Nephron progenitor cell (in vitro differentiated cells): ENCODE measurements around the gene USP44.

Experiments used
- DNase-seq: peaks from one replicate; pipeline ENCODE4 v3.0.0; 2021
- H3K27ac Mint-ChIP-seq: 2 replicates; pipeline ENCODE4 v1.8.0; 2021; ENCODE audit warnings: mild to moderate bottlenecking, moderate library complexity, mixed read lengths
- H3K27me3 Mint-ChIP-seq: 2 replicates; pipeline ENCODE4 v1.8.0; 2021; ENCODE audit warnings: mild to moderate bottlenecking, low read depth, mixed read lengths; ENCODE audit not compliant: poor library complexity
- H3K36me3 Mint-ChIP-seq: 2 replicates; pipeline ENCODE4 v1.8.0; 2021; ENCODE audit warnings: low read depth, mixed read lengths
- H3K4me1 Mint-ChIP-seq: 2 replicates; pipeline ENCODE4 v1.8.0; 2021; ENCODE audit warnings: mixed read lengths
- H3K4me3 Mint-ChIP-seq: 2 replicates; pipeline ENCODE4 v1.8.0; 2021; ENCODE audit warnings: mild to moderate bottlenecking, moderate library complexity, mixed read lengths
- H3K9me3 Mint-ChIP-seq: 2 replicates; pipeline ENCODE4 v1.8.0; 2021; ENCODE audit warnings: mild to moderate bottlenecking, moderate library complexity, mixed read lengths
- TF ChIP-seq, protein P1 (sequence below): fragments of 200-600 bp; sonication (generic); IDR thresholded peaks from 2 replicates; pipeline ENCODE4 v1.5.0; 2021; ENCODE audit warnings: antibody characterized with exemption

Gene USP44

DNA sequence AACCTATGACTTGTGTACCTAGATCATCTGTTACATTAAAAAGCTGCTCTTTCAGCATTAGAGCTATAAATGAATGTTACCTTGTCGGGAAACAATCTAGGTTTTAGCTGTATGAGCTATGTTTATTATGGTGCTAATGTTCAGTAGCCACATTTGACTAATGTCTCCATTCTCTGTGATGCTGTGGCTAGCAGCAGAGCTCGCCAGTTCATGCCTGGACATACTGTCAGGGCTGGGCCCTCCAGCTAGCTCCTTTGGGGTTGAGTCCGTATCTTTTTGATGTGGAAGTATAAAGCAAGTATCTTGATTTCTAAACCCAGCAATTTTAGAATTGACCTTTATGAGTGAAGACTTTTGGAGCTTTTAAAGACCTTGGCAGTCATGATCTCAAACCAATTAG is 36.1 kb downstream of the USP44 start:
- H3K4me1 Mint-ChIP-seq = no peaks in the 10 kb centered on the region
- no peak for DNase-seq
- no peak overlapping the region for H3K27ac Mint-ChIP-seq
- H3K27me3 Mint-ChIP-seq = no peaks in the 10 kb centered on the region
- H3K4me3 Mint-ChIP-seq = no peak overlapping the region
- no peaks in the 10 kb centered on the region for H3K9me3 Mint-ChIP-seq
- H3K36me3 Mint-ChIP-seq = peaks cover 46% of the 10 kb centered on the region
- TF ChIP-seq, protein P1, sequence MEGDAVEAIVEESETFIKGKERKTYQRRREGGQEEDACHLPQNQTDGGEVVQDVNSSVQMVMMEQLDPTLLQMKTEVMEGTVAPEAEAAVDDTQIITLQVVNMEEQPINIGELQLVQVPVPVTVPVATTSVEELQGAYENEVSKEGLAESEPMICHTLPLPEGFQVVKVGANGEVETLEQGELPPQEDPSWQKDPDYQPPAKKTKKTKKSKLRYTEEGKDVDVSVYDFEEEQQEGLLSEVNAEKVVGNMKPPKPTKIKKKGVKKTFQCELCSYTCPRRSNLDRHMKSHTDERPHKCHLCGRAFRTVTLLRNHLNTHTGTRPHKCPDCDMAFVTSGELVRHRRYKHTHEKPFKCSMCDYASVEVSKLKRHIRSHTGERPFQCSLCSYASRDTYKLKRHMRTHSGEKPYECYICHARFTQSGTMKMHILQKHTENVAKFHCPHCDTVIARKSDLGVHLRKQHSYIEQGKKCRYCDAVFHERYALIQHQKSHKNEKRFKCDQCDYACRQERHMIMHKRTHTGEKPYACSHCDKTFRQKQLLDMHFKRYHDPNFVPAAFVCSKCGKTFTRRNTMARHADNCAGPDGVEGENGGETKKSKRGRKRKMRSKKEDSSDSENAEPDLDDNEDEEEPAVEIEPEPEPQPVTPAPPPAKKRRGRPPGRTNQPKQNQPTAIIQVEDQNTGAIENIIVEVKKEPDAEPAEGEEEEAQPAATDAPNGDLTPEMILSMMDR = no peak

DNA sequence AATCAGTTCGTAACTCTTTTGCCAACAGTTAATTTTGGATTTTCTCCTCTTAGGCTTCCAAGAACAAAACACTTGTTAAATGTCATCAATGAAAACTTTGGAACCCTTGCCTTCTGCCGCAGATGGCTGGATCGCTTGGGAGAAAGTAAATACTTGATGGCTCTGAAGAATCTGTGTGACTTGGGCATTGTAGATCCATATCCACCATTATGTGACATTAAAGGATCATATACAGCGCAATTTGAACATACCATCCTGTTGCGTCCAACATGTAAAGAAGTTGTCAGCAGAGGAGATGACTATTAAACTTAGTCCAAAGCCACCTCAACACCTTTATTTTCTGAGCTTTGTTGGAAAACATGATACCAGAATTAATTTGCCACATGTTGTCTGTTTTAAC is 37.7 kb downstream of the USP44 start:
- H3K27me3 Mint-ChIP-seq = no peaks in the 10 kb centered on the region
- peaks cover 59% of the 10 kb centered on the region for H3K36me3 Mint-ChIP-seq
- TF ChIP-seq, protein P1 = no peak
- DNase-seq = no peak
- no peaks in the 10 kb centered on the region for H3K9me3 Mint-ChIP-seq
- no peaks in the 10 kb centered on the region for H3K4me1 Mint-ChIP-seq
- H3K27ac Mint-ChIP-seq = no peak overlapping the region
- H3K4me3 Mint-ChIP-seq = no peak overlapping the region

DNA sequence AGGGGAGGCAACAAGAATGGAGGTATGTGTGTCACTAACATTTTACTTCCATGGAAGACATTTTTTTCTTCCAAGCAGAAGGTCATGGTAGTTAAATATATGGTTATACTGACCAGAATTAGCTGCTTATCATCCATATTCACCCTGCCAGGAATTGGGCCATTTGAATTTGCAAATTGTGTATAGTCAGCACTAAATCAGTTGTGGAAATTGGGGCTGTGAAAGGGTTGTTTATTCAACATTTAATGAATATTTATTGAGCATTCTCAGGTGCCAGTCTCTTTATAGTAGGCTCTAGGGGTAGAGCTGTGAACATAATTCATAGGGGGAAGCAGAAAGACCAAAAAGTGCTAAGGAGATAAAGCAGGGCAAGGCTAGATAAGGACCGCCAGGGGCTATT is 39.3 kb downstream of the USP44 start:
- H3K36me3 Mint-ChIP-seq = peaks cover 72% of the 10 kb centered on the region
- no peaks in the 10 kb centered on the region for H3K4me1 Mint-ChIP-seq
- no peak overlapping the region for H3K27ac Mint-ChIP-seq
- no peaks in the 10 kb centered on the region for H3K9me3 Mint-ChIP-seq
- DNase-seq = no peak
- no peak overlapping the region for H3K4me3 Mint-ChIP-seq
- TF ChIP-seq, protein P1 = no peak
- H3K27me3 Mint-ChIP-seq = no peaks in the 10 kb centered on the region

DNA sequence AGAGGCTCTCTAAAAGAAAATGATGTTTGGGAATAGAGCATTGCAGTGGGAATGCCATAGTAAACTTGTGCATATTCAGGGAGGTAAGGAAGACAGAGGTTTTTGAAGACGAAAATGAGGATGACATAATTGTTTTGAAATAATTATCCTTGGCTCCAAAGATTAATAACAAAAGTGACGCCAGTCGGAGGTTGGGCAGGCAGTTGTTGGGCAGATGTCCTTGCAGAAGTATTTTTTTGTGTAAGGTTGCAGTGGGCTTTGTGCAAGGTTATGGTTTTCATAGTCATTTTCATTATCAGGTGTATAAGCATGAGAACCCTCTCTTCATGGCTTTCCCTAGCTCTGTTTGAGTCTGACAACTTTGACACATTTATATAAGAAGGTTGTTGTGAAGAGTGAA is 42.0 kb downstream of the USP44 start:
- Mint-ChIP-seq H3K4me3 (no peak overlapping the region), H3K27ac (no peak overlapping the region), H3K4me1 (no peaks in the 10 kb centered on the region), H3K27me3 (no peaks in the 10 kb centered on the region), H3K9me3 (no peaks in the 10 kb centered on the region), H3K36me3 (peaks cover 81% of the 10 kb centered on the region)
- TF ChIP-seq, protein P1 = no peak
- DNase-seq = no peak

DNA sequence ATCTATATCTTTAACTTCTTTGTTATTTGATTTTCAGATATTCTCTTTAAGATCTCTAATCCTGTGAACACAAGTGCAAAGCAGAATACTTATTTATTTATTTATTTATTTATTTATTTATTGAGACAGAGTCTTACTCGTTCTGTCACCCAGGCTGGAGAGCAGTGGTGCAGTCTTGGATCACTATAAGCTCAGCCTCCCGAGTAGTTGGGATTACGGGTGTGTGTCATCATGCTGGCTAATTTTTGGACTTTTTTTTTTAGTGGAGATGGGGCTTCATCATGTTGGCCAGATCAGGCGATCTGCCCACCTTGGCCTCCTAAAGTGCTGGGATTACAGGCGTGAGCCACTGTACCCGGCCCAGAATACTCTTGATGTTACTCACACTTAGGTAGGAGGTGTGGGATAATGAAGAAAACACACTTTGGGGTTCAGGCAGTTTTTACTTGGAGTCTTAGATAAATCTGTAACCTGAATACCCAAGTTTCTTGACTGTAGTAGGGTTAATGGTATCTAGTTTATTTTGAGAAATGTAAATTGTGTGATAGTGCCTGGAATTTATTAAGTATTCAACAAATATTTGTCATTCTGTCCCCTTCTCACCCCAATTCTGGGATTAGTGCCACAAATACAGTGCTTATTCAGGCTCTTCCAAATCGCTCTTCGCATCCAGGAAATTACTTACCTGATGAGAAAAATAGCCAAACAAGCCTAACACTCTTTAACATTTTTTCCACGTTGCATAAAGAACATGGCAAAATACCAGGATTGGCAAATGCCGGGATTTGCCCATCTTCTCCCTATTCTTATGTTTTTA is 44.4 kb downstream of the USP44 start:
- Mint-ChIP-seq H3K4me1 (no peaks in the 10 kb centered on the region), H3K36me3 (peaks cover 83% of the 10 kb centered on the region), H3K27me3 (no peaks in the 10 kb centered on the region), H3K4me3 (no peak overlapping the region), H3K27ac (no peak overlapping the region), H3K9me3 (no peaks in the 10 kb centered on the region)
- TF ChIP-seq, protein P1 = no peak
- DNase-seq = no peak

DNA sequence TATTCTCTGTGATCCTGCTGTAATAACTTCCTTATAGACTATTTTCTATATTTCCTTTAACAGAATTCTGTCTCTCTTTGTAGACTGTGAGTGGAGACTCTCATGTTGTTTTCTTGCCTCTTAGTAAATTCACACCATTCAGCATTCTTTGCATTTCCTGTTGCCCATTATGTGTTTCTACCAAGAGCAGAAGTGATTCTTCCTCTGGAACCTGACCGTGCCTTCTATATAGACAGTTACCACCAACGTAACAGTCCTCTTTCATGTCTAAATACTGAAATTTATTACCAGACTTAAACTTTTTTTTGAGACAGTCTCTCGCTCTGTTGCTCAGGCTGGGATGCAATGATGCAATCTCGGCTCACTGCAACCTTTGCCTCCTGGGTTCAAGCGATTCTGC is 46.2 kb downstream of the USP44 start:
- DNase-seq = no peak
- TF ChIP-seq, protein P1 = no peak
- Mint-ChIP-seq H3K4me1 (no peaks in the 10 kb centered on the region), H3K9me3 (peaks cover 3% of the 10 kb centered on the region), H3K4me3 (no peak overlapping the region), H3K27me3 (no peaks in the 10 kb centered on the region), H3K27ac (peak overlapping the region; percentile 85), H3K36me3 (peaks cover 75% of the 10 kb centered on the region)
